DND-41 (cell line): ENCODE data around the gene GSG1L.
"Not testable (repeated sequence)": the region's sequence is repeated elsewhere in the genome, so short reads cannot be mapped to it uniquely, and the experiment has no call there.

Experiments used
- CTCF ChIP-seq: IDR thresholded peaks from 2 replicates; pipeline ENCODE4 v1.5.1; 2012; ENCODE audit warnings: borderline replicate concordance, low read length, moderate library complexity, mild to moderate bottlenecking; ENCODE audit not compliant: poor library complexity, severe bottlenecking; ENCODE audit errors: extremely low read depth
- EZH2 ChIP-seq: IDR thresholded peaks from 3 replicates; pipeline ENCODE4 v1.6.1; 2012; ENCODE audit warnings: borderline replicate concordance, low read depth, mild to moderate bottlenecking, moderate library complexity, low read length, inconsistent platforms; ENCODE audit not compliant: severe bottlenecking

GRCh38 chr16:27979668-27980067, 83.8 kb downstream of the GSG1L start:
- not testable (repeated sequence) for TF ChIP-seq CTCF, EZH2
